ENCODE data around the gene GPRIN2. TPM values are rescaled to one million over a fixed set of nuclear protein-coding genes. Genes with fewer than 3 reads are reported as not detected.
"Not testable (repeated sequence)": the region's sequence is repeated elsewhere in the genome, so short reads cannot be mapped to it uniquely, and the experiment has no call there.

The GPRIN2 gene
- total and polyA plus RNA-seq, 2 of the 8 experiments (the other 6 are each of a cell fraction or from before 2014, with no cell fraction given) = 14.3 to 18.6 TPM

DNA sequence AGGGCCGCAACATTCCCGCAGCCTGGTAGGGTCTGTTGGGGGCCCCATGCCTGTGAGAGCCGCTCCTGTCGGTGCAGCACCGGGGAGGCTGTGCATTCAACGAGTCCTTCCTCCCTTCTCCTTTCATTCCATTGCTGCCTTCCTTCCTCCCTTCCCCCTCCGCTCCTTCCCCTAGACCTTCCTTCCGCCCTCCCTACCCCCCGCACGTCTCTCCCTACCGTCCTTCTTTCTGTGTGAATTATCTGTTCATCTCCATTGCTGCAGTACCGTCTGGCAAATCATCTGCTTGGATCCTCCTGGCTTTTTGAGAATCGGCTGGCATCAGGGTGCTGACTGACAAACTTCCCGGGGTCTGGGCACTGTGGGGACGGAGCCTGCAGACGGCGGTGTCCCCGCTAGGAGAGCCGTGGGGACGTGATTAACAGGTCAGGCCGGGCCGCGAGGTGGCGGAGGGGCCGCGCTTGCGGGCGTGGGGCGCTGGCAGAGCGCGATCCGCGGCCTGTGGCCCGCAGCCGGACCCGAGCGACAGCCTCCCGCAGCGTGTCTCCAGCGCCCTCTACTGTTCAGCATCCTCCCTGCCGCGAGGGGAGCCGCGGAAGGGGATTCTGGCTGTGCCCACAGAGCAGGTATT is 41.3 kb upstream of the GPRIN2 start:
- 0% methylated on average over 6 of the region's 44 CpGs; no CpG with 5 or more reads in 1 of the 2 experiments for WGBS, 2 experiments (ENCODE audit: extremely low coverage in 1 of 2, insufficient coverage in 1 of 2, insufficient read length in 1 of 2, insufficient replicate concordance in 2 of 2, low coverage in 1 of 2, low lambda C conversion rate in 2 of 2, missing lambda C conversion rate in 1 of 2)
- FAIRE-seq; H2BK12ac ChIP-seq (ENCODE audit: low read depth, low read length); H4K20me1 ChIP-seq (replicated peaks in 1 of 2; ENCODE audit: control insufficient read depth in 1 of 2, insufficient read depth in 2 of 2, low read length in 2 of 2); H2BK20ac ChIP-seq (ENCODE audit: low read length); H3K18ac ChIP-seq (ENCODE audit: extremely low read depth, low read length); H3K23ac ChIP-seq (ENCODE audit: insufficient read length); H3K27ac ChIP-seq (ENCODE audit: low read depth, low read length); H3K9ac ChIP-seq (replicated peaks in 1 of 4; ENCODE audit: extremely low read depth in 1 of 4, low read depth in 3 of 4, low read length in 3 of 4); H3K14ac ChIP-seq (ENCODE audit: insufficient read length); H4K8ac ChIP-seq (ENCODE audit: extremely low read depth, insufficient read depth, low read length); H4K5ac ChIP-seq (ENCODE audit: insufficient read length, low read depth, low read length); H2BK15ac ChIP-seq (ENCODE audit: low read length); H3K56ac ChIP-seq (replicated peaks; ENCODE audit: insufficient read length, low read depth, low read length); H3K9me3 ChIP-seq (ENCODE audit: insufficient read depth in 2 of 2, low read depth in 1 of 2, low read length in 1 of 2); H2BK120ac ChIP-seq (replicated peaks; ENCODE audit: low read depth, low read length); H3K79me1 ChIP-seq (ENCODE audit: low read depth, low read length); H2BK5ac ChIP-seq (ENCODE audit: low read depth, low read length); H3K27me3 ChIP-seq (replicated peaks in 1 of 4; ENCODE audit: control insufficient read depth in 3 of 4, extremely low read depth in 1 of 4, insufficient read depth in 3 of 4, low read length in 3 of 4); H3K4me1 ChIP-seq (replicated peaks in 1 of 4; ENCODE audit: control insufficient read depth in 3 of 4, insufficient read depth in 4 of 4, low read length in 3 of 4); H3K36me3 ChIP-seq (ENCODE audit: control insufficient read depth in 2 of 4, insufficient read depth in 4 of 4, low read length in 3 of 4); H3K79me2 ChIP-seq (ENCODE audit: control insufficient read depth in 1 of 2, insufficient read depth in 2 of 2, low read length in 2 of 2); H2AFZ ChIP-seq (ENCODE audit: low read length); H3K23me2 ChIP-seq (ENCODE audit: low read depth, low read length); H2AK5ac ChIP-seq (ENCODE audit: low read depth, low read length); H3K4ac ChIP-seq (replicated peaks; ENCODE audit: insufficient read length, low read depth, low read length); CTCF ChIA-PET (ENCODE audit: partially characterized antibody); POLR2A ChIA-PET (ENCODE audit: partially characterized antibody); H4K91ac ChIP-seq (replicated peaks; ENCODE audit: insufficient read length, low read length): not testable (repeated sequence)
- DNase-seq (ENCODE audit: low read depth in 1 of 2, low spot score in 2 of 2) = peak in 1 of 2 experiments; percentile 63
- Histone ChIP-seq H3K4me3 (ENCODE audit: extremely low read depth in 1 of 4, insufficient read depth in 2 of 4, low read depth in 3 of 4, low read length in 4 of 4) (peak overlapping the region in 2 of 4 experiments; percentile 34 to 51; a peak in 4 of 8 replicates), H3K4me2 (ENCODE audit: insufficient read depth in 1 of 2, low read depth in 2 of 2, low read length in 2 of 2) (peak overlapping the region; percentile 21 to 38; a peak in 1 of 4 replicates)

DNA sequence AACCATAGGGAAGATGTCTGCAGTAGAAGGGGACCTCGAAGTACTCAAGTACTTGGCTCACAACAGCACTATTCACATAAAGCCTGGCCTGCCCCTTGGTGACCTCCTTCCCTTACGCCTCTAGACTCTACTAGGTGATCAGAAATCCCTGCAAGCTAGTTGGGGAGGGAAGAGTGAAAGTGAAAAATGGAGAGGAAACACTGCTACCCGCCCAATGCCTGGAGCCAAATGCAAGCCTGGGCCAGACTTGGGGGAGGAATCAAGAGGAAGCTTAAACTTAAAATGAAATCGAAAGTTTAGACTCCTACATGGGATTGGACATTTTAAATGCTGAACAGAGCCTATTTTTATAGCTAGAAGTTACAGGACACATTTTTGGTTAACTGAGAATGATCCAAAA is 40.1 kb upstream of the GPRIN2 start:
- DNase-seq (ENCODE audit: low read depth in 1 of 2, low spot score in 2 of 2) = not testable (repeated sequence)

More for the DNA sequence above, 40.1 kb upstream of the GPRIN2 start:
- H3K23me2 ChIP-seq (ENCODE audit: low read depth, low read length); H3K14ac ChIP-seq (ENCODE audit: insufficient read length); H3K9ac ChIP-seq (replicated peaks in 1 of 4; ENCODE audit: extremely low read depth in 1 of 4, low read depth in 3 of 4, low read length in 3 of 4); H3K18ac ChIP-seq (ENCODE audit: extremely low read depth, low read length); H4K20me1 ChIP-seq (replicated peaks in 1 of 2; ENCODE audit: control insufficient read depth in 1 of 2, insufficient read depth in 2 of 2, low read length in 2 of 2); H3K9me3 ChIP-seq (ENCODE audit: insufficient read depth in 2 of 2, low read depth in 1 of 2, low read length in 1 of 2); H3K79me2 ChIP-seq (ENCODE audit: control insufficient read depth in 1 of 2, insufficient read depth in 2 of 2, low read length in 2 of 2); H2BK15ac ChIP-seq (ENCODE audit: low read length); H2BK120ac ChIP-seq (replicated peaks; ENCODE audit: low read depth, low read length); H2BK12ac ChIP-seq (ENCODE audit: low read depth, low read length); H3K36me3 ChIP-seq (ENCODE audit: control insufficient read depth in 2 of 4, insufficient read depth in 4 of 4, low read length in 3 of 4); CTCF ChIA-PET (ENCODE audit: partially characterized antibody); H4K8ac ChIP-seq (ENCODE audit: extremely low read depth, insufficient read depth, low read length); H3K4ac ChIP-seq (replicated peaks; ENCODE audit: insufficient read length, low read depth, low read length); H2BK5ac ChIP-seq (ENCODE audit: low read depth, low read length); POLR2A ChIA-PET (ENCODE audit: partially characterized antibody); H4K5ac ChIP-seq (ENCODE audit: insufficient read length, low read depth, low read length); H2BK20ac ChIP-seq (ENCODE audit: low read length); H3K4me1 ChIP-seq (replicated peaks in 1 of 4; ENCODE audit: control insufficient read depth in 3 of 4, insufficient read depth in 4 of 4, low read length in 3 of 4); H3K56ac ChIP-seq (replicated peaks; ENCODE audit: insufficient read length, low read depth, low read length); H3K27me3 ChIP-seq (replicated peaks in 1 of 4; ENCODE audit: control insufficient read depth in 3 of 4, extremely low read depth in 1 of 4, insufficient read depth in 3 of 4, low read length in 3 of 4); H2AK5ac ChIP-seq (ENCODE audit: low read depth, low read length); H3K23ac ChIP-seq (ENCODE audit: insufficient read length); H3K79me1 ChIP-seq (ENCODE audit: low read depth, low read length); H4K91ac ChIP-seq (replicated peaks; ENCODE audit: insufficient read length, low read length); H3K4me3 ChIP-seq (ENCODE audit: extremely low read depth in 1 of 4, insufficient read depth in 2 of 4, low read depth in 3 of 4, low read length in 4 of 4); H3K27ac ChIP-seq (ENCODE audit: low read depth, low read length); H2AFZ ChIP-seq (ENCODE audit: low read length); H3K4me2 ChIP-seq (ENCODE audit: insufficient read depth in 1 of 2, low read depth in 2 of 2, low read length in 2 of 2): not testable (repeated sequence)
- FAIRE-seq = peak; percentile 74
- 100% methylated on average over 1 of the region's 4 CpGs; no CpG with 5 or more reads in 1 of the 2 experiments for WGBS, 2 experiments (ENCODE audit: extremely low coverage in 1 of 2, insufficient coverage in 1 of 2, insufficient read length in 1 of 2, insufficient replicate concordance in 2 of 2, low coverage in 1 of 2, low lambda C conversion rate in 2 of 2, missing lambda C conversion rate in 1 of 2)
